ENCODE data around the gene AMBRA1. TPM values are rescaled to one million over a fixed set of nuclear protein-coding genes. Genes with fewer than 3 reads are reported as not detected.

AMBRA1 gene
- total RNA-seq, 1 donor from 2014 or later: 11.3 TPM

DNA sequence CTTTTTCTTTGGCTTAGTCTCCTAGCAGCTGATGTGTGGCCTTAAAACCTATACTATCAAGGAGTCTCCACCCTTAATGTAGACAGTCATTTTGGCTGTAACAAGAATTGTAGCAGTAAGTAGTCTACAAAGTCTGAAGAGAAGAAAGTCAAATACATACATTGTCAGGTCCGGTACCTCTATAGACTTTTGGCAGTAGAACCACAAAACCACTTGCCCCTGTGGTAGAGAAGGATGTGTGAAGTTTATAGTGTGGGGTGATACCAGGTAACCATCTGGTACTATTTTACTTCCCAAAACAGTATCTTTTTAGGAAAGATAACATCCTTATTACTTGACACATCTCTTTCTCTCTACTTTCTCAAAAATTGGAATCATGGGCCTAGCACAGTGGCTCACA, 38.7 kb upstream of the AMBRA1 start:
- no peak overlapping the region for H3K4me3 ChIP-seq (ENCODE audit: low read depth, low read length)
- TF ChIP-seq, protein P1, sequence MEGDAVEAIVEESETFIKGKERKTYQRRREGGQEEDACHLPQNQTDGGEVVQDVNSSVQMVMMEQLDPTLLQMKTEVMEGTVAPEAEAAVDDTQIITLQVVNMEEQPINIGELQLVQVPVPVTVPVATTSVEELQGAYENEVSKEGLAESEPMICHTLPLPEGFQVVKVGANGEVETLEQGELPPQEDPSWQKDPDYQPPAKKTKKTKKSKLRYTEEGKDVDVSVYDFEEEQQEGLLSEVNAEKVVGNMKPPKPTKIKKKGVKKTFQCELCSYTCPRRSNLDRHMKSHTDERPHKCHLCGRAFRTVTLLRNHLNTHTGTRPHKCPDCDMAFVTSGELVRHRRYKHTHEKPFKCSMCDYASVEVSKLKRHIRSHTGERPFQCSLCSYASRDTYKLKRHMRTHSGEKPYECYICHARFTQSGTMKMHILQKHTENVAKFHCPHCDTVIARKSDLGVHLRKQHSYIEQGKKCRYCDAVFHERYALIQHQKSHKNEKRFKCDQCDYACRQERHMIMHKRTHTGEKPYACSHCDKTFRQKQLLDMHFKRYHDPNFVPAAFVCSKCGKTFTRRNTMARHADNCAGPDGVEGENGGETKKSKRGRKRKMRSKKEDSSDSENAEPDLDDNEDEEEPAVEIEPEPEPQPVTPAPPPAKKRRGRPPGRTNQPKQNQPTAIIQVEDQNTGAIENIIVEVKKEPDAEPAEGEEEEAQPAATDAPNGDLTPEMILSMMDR (IDR thresholded peaks at IDR 0.05; ENCODE audit: insufficient read depth, low read length, severe bottlenecking): no peak
- no peaks in the 10 kb centered on the region for H3K27me3 ChIP-seq (ENCODE audit: control insufficient read depth, insufficient read depth, low read length)
- DNase-seq (ENCODE audit: low read depth): no peak
- H3K36me3 ChIP-seq (ENCODE audit: control insufficient read depth, insufficient read depth, low read length): peaks cover 3% of the 10 kb centered on the region
- FAIRE-seq: no peak

DNA sequence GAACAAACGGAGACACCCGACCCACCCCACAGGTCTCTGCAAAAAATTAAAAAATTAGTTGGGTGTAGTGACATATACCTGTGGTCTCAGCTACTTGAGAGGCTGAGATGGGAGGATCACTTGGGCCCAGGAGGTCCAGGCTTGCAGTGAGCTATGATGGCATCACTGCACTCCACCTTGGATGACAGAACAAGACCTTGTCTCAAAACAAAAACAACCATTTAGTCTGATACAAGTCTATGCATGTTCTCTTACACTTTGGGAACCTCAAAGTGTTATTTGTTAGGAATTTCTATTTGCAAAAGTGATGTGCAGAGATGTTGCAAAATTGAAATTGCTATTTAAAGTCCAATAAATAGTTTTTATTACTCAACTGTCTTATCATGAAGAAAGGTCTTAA, 37.9 kb upstream of the AMBRA1 start:
- Histone ChIP-seq H3K27me3 (ENCODE audit: control insufficient read depth, insufficient read depth, low read length) (no peaks in the 10 kb centered on the region), H3K36me3 (ENCODE audit: control insufficient read depth, insufficient read depth, low read length) (peaks cover 3% of the 10 kb centered on the region), H3K4me3 (ENCODE audit: low read depth, low read length) (no peak overlapping the region)
- FAIRE-seq (no peak), DNase-seq (ENCODE audit: low read depth) (peak; percentile 65)
- TF ChIP-seq, protein P1 (IDR thresholded peaks at IDR 0.05; ENCODE audit: insufficient read depth, low read length, severe bottlenecking): no peak

DNA sequence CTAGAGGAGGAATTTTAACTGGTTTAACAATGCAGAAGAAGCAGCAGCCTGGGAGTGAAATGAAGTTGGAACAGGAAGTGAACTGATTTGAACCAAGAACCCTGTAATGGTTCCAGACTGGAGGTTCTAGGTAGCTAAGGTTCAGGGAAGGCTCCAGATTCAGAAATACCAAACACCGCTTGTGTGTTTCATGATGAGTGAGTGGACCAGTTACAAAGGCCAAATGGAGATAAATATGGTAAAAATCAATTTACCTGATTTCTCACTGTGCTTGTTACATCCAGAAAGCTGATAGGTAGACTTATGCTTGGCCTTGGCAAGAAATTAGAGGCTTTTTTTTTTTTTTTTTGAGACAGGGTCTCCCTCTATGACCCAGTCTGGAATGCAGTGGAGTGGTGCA, 36.4 kb upstream of the AMBRA1 start:
- peaks cover 3% of the 10 kb centered on the region for H3K36me3 ChIP-seq (ENCODE audit: control insufficient read depth, insufficient read depth, low read length)
- no peaks in the 10 kb centered on the region for H3K27me3 ChIP-seq (ENCODE audit: control insufficient read depth, insufficient read depth, low read length)
- DNase-seq (ENCODE audit: low read depth): no peak
- no peak for FAIRE-seq
- H3K4me3 ChIP-seq (ENCODE audit: low read depth, low read length): no peak overlapping the region
- TF ChIP-seq, protein P1 (IDR thresholded peaks at IDR 0.05; ENCODE audit: insufficient read depth, low read length, severe bottlenecking): no peak

DNA sequence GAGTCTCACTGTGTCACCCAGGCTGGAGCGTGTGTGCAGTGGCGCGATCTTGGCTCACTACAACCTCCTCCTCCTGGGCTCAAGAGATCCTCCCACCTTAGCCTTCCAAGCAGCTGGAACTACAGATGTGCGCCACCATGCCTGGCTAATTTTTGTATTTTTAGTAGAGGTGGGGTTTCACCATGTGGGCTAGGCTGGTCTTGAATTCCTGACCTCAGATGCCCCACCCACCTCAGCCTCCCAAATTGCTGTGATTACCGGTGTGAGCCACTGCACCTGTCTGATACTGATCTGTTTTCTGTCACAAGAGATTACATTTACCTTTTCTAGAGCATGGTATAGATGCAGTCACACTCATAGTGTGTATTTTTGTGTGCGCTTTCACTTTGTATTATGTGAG, 35.1 kb upstream of the AMBRA1 start:
- TF ChIP-seq, protein P1 (IDR thresholded peaks at IDR 0.05; ENCODE audit: insufficient read depth, low read length, severe bottlenecking): no peak
- Histone ChIP-seq H3K27me3 (ENCODE audit: control insufficient read depth, insufficient read depth, low read length) (no peaks in the 10 kb centered on the region), H3K36me3 (ENCODE audit: control insufficient read depth, insufficient read depth, low read length) (peaks cover 3% of the 10 kb centered on the region), H3K4me3 (ENCODE audit: low read depth, low read length) (no peak overlapping the region)
- DNase-seq (ENCODE audit: low read depth) (no peak), FAIRE-seq (no peak)

DNA sequence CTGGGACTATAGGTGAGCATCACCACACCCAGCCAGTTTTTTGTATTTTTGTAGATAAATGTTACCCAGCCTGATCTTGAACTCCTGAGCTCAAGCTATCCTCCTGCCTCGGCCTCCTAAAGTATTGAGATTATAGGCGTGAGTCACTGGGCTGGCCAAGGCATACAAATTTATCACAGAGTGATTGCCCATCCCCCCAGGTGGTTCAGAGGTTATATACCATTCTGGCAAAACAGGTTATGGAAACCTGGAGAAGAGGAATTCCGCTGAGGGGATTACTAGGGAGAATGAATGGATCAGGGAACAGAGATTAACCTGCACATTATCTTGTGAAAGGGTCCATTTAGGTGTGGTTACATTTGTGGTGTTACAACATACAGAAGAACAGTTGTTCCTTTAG, 31.6 kb upstream of the AMBRA1 start:
- Histone ChIP-seq H3K27me3 (ENCODE audit: control insufficient read depth, insufficient read depth, low read length) (no peaks in the 10 kb centered on the region), H3K36me3 (ENCODE audit: control insufficient read depth, insufficient read depth, low read length) (no peaks in the 10 kb centered on the region), H3K4me3 (ENCODE audit: low read depth, low read length) (no peak overlapping the region)
- no peak for FAIRE-seq
- DNase-seq (ENCODE audit: low read depth): no peak
- TF ChIP-seq, protein P1 (IDR thresholded peaks at IDR 0.05; ENCODE audit: insufficient read depth, low read length, severe bottlenecking): no peak

DNA sequence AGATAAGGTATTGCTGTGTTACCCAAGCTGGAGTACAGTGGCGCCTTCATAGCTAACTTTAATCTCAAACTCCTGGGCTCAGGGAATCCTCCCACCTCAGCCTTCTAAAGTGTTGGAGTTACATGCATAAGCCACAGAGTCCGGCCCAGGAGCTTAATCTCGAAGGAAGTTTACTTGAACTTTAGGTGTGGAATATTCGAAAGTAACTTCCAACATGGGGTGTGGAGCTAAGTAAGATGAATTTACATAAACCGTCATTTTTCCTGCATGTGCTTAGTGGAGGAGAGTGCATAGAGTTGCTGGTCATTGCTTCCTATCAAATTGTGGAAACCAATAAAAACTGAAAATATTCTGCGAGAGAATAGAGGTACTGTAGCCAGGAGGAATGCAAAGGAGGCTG, 25.0 kb upstream of the AMBRA1 start:
- Histone ChIP-seq H3K36me3 (ENCODE audit: control insufficient read depth, insufficient read depth, low read length) (no peaks in the 10 kb centered on the region), H3K4me3 (ENCODE audit: low read depth, low read length) (no peak overlapping the region), H3K27me3 (ENCODE audit: control insufficient read depth, insufficient read depth, low read length) (no peaks in the 10 kb centered on the region)
- TF ChIP-seq, protein P1 (IDR thresholded peaks at IDR 0.05; ENCODE audit: insufficient read depth, low read length, severe bottlenecking): no peak
- FAIRE-seq (no peak), DNase-seq (ENCODE audit: low read depth) (no peak)
